CD4-positive, alpha-beta T cell treated with Interleukin-4 for 1 hour (primary cell): ENCODE data around the gene ATG10.

Experiments used
- DNase-seq, 2 donors: peaks; one replicate each; pipeline ENCODE4 v3.0.0-alpha.2; 2020 to 2022

The ATG10 gene

DNA sequence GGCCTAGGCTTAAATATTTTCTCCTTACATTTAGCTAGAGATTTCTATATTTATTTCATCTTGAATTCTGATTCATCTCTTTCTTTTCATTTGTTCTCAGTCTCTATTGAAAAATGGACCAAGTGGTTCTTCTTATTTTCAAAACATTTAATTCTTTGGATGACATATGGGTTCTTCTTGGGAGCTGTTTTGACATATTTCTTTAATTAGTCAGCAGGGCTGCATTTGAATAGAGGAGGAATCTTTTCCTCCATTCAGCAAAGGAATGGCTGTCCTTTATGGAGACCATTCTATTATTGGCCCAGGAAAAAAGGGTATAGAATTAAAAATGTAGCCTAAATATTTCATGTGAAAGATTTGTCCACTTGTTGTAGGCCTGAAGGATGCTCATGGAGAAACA, 196.5 kb downstream of the ATG10 start:
- no peak for DNase-seq

DNA sequence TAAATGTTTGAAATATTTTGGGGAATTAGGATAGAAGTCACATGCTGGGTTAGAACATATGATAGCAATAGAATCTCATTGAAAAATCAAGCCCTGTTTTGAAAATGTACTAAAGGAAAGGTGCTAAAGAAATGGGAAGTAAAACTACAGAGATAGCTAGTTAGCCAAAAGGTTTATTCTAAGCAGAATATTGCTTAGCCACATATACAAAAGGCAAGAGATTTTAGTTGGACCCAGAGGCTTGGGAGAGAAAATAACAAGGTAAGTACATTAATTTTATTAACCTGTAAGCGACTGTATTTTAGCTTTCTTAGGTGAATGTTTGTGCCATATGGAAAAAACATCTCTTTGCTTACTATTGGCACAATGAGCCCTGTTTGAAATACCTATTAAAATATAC, 198.1 kb downstream of the ATG10 start:
- no peak for DNase-seq

DNA sequence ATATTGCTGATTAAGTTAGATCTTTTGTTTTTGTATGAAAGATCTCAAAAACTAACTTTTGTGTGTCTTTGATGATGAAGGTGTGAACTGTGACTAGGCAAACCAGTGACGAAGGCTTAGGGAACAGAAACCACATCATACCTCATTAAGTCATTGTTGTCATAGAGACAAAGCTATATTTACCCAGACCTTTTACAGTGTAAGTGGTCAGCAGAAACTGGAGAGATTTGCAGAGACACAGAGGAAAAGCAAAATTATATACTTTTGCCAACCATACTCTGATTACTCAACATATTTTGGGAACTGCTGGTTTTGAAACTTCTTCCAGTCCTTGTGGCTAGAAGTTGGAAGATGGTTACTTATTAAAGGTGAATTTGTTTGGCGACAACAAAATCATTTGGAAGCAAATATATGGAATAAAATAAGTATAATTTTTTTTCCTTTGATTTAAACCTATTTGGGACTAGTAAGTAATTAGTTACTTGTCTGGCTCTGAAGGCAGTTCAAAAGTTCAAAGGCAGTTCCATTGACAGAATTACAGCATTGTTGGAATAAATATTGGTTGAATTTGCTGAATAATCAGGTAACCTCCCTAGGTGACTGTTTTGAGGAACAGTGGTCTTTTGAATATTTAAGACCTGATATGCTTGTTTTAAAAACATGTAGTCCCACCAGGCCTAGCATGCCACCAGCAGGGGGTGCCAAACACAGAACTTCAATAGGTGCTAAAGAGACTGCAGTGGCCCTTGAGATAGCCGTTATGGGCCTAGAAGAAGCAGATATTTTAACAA, 202.5 kb downstream of the ATG10 start:
- DNase-seq, result peak; percentile 49 to 52

DNA sequence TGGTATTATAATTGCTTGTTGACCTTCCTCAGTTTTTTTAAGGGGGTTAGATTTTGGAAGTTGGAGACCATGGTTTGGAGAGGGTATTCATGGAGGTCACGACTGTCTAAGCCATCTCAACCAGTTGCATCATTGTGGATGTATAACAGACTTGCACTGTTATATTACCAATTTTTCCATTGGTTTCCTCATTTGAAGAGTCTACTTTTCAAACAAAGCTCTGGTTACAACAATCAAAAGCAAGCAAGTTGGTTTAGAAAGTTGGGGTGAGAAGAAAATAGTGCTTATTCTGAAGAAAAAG, 203.0 kb downstream of the ATG10 start:
- no peak for DNase-seq

DNA sequence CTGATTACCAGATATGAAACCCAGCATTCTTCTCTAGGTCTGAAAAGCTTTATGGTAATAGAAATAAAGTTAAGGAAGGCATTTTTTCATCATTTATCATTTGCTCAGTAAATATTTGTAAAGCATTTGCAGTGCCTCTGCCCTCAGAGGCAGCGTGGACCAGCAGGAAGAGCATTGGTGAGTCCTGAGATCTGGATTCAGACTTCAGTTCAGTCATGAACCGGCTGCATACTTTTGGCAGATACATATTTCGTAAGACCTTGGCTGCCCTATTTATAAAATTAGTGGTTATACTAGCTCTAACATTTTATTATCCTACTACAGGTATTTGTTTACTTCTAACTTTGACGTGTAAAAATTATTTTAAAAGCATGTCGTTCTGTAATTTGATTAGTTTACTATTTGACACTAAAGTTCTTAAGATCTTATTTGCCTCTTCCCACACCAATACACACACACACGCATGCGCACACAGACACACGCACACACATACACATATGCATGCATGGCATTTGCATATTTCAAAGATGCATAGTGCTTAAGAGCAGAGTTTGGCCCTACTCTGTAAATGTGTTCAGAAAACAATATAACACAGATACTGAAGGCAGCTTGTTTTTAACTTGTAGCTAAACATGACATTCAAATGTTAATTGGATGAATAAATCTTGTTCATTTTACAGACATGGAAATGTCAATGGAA, 204.4 kb downstream of the ATG10 start:
- no peak for DNase-seq

DNA sequence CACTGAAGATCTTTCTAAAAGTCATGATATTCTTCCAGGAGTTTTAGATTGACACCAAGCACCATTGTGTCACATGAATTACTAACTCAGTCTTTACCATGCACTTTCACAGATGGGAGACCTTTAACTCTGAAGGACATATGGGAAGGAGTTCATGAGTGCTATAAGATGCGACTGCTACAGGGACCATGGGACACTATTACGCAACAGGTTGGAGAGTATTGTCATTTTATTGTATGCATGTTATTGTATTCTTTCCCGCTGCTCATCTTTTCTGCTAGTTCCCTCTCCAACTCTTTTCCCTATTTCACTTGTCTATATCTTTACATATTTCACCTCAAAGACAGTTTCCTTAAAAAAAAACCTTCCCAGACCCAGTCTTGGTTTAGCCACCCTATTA, 206.6 kb downstream of the ATG10 start:
- no peak for DNase-seq

DNA sequence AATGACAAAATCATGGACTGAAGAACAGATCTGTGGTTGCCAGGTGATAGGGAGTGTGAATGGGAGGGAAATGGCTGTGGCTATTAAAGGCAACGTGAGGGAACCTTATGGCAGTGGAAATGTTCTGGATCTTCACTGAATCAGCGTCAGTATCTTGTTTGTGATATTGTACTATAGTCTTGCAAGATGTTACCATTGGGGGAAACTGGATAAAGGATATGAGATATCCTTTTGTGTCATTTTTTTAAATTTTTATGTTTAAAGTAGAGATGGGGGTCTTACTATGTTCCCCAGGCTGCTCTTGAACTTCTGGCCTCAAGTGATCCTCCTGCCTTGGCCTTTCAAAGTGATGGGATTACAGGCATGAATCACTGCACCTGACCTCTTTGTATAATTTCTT, 210.8 kb downstream of the ATG10 start:
- no peak for DNase-seq

DNA sequence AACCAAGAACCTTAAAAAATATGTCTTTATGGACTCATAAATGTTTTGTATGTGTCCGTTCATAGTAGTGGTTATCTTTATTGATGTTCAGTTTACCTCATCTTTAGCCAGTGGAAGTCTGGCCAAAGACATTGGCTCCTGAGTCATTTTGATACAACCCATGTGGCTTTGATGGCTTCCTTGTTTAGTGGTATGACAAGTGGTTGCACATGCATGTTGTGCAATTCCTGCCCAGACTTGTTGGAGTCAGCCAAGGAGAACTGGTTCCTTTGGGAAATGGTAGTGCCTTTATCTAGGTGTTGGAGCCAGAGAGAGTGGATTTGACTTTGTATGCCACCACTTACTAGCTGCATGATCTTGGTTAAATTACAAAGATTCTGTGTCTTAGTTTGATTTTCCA, 212.0 kb downstream of the ATG10 start:
- no peak for DNase-seq

DNA sequence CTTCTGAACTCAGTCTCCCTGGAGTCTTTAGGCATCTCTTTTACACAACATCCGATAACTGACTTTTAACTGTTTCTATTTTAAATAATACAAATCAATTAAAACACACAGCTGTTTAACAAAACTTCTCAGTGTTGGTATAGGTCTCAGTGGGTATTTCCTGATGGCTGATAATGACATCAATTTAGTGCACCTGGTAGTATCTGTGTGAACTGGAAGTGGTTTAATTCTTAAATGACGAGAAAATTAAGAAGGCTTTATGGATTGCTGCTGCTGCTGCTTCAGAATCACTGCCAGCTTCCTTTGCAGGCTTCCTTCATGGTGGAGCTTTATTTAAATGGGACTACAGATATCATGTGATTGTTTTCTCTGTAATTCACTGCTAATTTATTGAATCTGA, 214.0 kb downstream of the ATG10 start:
- no peak for DNase-seq

DNA sequence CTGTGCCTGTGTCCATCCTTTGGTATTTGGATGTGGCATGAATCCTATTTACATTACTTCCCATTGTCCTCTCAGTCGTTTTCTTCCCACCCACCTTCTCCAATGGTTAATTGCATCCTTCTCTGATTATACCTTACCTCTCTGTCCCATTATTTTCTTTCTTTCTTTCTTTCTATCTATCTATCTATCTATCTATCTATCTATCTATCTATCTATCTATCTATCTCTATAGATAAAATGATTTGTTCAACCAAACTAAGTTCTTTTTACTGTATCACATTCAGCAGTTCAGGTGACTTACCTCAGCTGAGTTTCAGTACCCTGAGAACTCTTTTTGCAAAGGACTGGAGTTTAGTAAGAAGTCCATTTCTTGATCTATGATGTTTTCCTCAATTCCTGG, 225.7 kb downstream of the ATG10 start:
- no peak for DNase-seq

DNA sequence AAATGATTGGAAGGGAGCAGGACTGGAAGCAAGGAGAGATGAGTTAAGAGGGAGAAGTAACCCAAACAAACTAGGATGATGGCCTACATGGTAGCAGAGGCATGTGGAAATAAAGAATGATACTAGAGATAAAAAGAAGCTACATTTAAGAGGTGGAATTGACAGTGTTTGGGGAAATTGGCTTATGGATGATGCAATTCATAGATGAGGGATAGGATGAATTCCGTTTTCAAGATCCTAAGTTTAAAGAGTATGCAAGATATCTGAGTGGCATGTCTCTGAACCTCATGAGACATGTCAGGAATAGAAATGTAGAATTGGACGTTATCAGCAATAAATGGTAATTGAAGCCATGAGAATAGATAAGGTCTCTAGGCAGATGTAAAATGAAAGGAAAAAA, 232.7 kb downstream of the ATG10 start:
- DNase-seq, result no peak

DNA sequence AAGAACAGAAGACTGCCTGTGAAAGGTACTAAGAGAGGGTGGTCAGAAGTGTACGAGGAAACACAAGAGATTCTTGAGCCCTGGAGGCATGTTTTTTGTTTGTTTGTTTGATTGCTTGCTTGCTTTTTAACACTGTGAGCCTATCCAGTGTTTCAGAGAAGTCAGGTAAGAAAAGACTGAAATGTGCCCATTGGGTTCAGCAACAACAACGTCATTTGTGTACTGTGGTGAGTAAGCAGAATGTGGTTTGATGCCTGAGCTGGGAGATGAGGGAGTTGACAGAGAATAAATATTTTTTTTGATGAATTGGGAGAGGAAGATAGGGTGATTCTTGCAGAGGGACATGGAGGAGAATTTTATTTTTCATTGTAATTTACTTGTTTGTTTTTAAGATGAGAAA, 233.2 kb downstream of the ATG10 start:
- DNase-seq, result no peak

DNA sequence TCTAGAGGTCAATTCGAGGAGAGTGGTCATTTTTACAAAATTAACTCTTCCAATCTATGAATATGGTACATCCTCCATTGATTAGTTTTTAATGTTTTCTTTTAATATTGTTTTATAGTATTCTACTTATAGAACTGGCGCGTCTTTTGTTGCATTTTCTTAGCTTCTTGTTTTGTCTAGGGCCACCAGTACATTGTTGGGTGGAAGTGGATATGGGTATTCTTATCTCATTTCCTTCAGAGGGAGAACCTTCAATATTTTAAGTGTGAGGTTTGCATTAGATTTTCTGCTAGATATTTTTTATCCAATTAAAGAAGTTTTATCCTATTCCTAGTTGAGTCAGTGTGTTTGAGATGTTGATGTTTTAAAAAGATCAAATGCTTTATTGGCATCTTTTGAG, 236.5 kb downstream of the ATG10 start:
- no peak for DNase-seq

DNA sequence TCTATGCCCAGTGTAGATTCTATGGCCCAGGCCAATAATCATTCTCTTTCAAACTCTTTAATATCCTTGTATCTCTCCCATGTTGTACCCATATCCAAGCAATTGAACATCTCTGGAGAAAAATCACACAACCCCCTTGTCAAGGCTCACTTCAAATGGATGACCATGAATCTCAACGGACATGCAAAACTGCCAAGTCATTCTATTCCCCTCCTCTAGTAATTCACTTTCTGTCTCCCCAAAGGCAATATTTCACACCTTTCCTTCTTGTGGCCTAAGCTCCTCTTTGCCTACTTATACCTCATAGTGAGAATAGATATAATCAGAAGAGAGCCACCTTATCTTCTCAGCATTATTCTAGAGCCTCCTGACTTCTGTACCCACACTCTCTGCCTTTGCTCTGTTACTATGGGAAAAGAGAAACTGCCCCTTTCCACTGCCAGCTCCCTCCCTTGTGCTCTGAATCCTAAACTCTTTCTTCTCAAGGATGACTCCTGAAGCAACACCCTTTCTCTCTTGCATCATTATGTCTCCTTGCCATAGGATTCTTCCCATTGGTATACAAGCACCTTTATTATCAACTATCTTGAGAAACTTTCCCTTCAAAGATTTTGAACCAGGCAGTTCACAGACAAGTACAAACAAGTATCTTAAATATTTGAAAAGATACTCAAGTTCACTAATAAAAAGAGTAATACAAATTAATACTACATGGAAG, 240.2 kb downstream of the ATG10 start:
- DNase-seq, result no peak

DNA sequence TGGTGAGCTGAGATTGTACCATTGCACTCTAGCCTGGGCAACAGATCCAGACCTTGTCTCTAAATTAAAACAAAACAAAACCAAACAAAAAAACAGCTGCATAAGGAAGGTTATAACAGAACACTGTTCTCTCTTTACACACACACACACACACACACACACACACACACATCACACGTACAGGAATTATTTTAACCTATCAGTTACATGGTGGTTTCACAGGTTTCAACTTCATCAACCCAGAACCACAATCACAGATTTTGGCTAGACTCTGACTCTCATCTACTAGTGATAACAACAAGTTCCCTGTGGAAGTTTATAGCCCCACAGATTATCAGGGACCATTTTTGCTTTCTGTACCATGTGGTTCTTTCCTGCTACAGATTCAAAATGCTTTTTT, 246.1 kb downstream of the ATG10 start:
- DNase-seq, result peak in 1 of 2 donors; percentile 9

DNA sequence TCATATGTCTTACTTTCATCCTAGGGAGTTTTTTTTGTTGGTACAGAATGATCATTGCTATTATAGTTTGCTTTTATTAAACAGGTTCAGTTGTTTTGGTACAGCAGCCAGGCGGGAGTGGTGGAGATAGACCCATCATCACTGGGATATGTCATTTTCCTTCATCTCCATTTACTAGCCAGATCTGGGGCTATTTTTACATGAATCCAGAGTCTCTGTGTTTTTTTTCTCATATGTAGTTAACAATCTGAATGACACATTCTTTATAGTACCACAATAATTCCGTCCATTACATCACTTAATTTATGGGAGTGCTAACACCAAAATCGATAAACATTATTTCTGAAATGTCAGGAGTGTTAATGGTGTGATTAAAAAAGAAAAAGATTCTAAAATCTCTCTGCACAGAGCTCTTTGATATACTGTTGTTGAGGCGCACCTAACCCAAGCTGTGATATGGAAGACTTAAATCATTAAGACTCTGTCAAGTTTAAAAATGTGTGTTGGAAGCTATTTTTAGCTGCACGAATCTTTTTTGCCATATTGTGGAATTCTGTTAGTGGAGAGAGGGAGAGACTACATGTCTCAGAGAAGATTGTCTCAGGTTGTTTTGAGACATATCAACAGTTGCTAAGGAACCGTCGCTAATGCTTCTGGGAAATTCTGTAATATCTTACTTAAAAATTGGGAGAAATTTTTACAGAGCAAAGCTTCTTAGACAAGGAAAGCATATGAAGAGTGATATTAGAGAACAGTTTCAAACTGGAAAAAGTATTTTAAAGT, 246.7 kb downstream of the ATG10 start:
- DNase-seq, result no peak

DNA sequence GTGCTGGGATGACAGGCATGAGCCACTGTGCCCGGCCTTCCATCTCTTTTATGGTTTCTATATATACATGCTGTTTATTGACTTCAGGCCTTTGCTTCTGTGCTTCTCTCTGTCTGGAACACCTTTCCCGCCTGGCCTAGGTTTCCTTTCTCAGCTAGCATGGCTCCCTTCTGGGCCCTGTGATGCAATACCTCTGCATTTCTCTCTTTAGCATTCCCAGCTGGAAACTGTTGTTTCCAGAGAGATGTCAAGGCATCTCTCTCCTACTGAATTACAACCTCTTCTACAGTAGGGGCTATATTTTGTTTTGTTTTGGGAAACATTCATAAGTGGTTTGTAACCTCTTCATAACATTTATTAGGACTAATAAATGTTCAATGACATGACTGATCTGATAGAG, 249.2 kb downstream of the ATG10 start:
- no peak for DNase-seq

DNA sequence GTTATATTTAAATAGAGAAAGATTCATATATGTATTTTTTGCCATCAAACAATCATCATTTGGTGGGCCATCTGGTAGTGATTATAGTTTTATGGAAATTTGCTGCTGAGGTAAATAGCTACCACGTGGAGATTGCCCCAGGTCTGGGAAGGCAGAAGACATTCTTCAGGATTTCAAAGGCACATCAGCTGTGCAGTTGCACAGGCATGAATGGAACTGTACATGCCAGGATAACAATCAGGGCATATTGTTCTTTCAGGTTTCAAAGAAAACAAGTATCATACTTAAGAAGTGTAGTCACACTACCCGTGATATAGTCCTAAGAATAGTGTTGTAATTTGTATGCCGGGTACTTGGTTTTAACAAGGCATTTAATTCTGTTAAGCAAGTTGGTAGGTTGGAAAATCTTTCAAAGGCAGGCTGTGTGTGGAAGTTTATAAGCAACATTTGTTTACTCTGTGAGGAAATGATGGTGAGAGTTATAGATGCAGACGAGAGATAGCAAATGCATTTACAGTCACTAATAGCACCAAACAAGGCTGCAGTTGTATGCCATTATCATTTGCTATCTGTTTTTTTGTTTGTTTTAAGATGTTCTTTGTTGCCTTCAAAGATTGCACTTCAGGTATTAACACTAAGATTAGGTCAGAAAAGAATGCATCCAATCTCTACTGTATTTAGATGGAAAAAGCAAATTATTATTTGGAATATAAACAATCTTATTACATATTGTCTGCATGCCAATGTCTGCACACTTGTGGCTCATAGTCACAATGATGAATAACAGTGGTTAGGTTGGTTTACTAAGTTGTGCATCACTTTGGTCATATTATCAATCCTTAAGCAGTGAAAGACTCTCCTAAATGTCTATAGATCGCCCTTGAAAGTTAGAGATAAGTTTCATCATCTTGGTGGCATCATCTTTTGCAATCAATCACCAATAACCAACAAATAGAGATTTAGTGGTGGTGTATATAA, 251.1 kb downstream of the ATG10 start:
- DNase-seq, result no peak

DNA sequence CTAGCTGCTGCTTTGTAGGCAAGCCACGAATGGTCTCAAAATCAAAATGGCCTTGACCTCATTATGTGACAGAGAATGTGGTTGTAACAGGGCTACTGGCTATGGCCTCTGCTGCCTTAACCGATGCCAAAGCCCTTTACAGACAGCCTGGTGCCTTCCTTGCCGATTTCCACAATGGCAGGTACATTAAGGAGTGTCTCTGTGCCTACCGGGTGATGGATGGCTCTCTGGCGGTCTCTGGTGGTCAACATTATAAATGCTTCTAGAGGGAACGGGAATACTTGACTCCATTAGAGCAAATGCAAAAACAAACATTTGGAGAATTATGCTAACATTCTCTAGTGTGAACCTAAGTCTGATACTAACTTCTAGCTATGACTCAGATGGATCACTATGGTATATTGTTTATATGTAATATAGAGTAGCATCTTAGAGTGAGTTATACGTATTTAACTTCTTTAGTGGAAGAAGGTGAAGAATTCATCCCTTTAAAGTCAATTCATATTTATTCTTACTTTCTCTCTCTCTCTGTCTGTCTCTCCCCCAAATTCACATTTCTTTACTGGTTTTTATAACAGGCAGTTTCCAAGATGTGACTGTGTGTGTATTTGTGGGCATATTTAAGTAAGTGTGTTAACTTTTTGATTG, 253.8 kb downstream of the ATG10 start:
- DNase-seq, result peak; percentile 55 to 74

DNA sequence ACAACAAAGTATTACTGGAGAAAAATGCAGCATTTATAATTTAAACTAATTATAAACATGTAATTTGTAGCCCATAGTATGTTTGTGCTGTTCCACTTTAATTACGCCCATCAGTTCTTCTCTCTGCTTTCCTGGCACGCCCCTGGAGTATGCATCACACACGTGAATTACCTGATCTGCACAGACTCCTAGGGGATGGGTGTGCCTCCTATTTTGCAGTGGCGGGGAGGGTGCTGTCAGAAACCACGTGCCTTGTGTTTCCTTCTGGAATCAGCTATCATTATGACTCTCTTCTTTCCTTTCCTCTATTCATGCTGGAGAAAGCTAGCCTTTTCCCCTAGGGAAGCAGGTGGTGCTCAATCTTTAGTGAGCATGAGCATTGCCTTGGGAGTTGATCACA, 263.1 kb downstream of the ATG10 start:
- DNase-seq, result no peak

DNA sequence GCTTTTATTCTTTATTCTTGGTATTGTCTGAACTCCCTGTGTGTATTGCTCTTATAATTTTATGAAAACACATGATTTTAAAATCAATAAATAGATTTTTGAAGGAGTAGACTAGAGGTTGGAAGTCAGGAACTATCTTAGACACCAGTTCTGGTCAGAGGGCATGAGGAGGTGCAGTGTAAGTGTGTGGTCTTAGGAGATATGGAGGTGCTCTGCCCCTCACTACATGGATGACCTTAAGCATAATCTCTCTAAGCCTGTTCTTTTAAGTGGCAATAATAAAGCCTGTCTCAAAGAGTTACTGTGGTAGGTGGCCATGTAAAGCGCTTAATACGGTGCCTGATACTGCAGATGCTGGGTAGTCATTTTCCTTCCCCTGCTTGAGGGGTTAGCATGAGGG, 272.3 kb downstream of the ATG10 start:
- DNase-seq, result no peak
